Heart right ventricle (tissue), 16 donors: ENCODE data around the gene SMURF2. TPM values are rescaled to one million over a fixed set of nuclear protein-coding genes. Genes with fewer than 3 reads are reported as not detected.

Source experiments
- ATAC-seq, 8 donors: fragments of 200-7000 bp; cut with Tn5 transposase; one replicate each; pipeline ENCODE4 v1.9.1; 2020; ENCODE audit warnings: mild to moderate bottlenecking in 8 of 8, moderate library complexity in 8 of 8, moderate number of reproducible peaks in 1 of 8
- DNase-seq, 2 donors: peaks; one replicate each; pipeline ENCODE4 v3.0.0-alpha.2; 2020
- H3K27ac ChIP-seq, 10 donors: fragments of 200-600 bp; sonication (generic) in 2 of 10; one replicate each; pipeline versions ENCODE4 v1.5.0 to v1.8.0; 2020 to 2022; ENCODE audit warnings: mild to moderate bottlenecking in 3 of 10
- H3K27me3 ChIP-seq, 7 donors: fragments of 200-600 bp; one replicate each; pipeline ENCODE4 v1.8.0; 2021 to 2022; ENCODE audit warnings: mild to moderate bottlenecking in 2 of 7
- H3K36me3 ChIP-seq, 9 donors: fragments of 200-600 bp; sonication (generic) in 1 of 9; one replicate each; pipeline versions ENCODE4 v1.5.0 to v1.8.0; 2020 to 2022; ENCODE audit warnings: mild to moderate bottlenecking in 2 of 9
- H3K4me1 ChIP-seq, 9 donors: fragments of 200-600 bp; sonication (generic) in 1 of 9; one replicate each; pipeline versions ENCODE4 v1.5.0 to v1.8.0; 2020 to 2022; ENCODE audit warnings: mild to moderate bottlenecking in 4 of 9
- H3K4me3 ChIP-seq, 10 donors: fragments of 200-600 bp; sonication (generic) in 2 of 10; one replicate each; pipeline versions ENCODE4 v1.5.0 to v1.8.0; 2020 to 2022; ENCODE audit warnings: mild to moderate bottlenecking in 7 of 10, moderate library complexity in 2 of 10
- H3K9me3 ChIP-seq, 11 donors: fragments of 200-600 bp in 10 of 11; sonication (generic) in 2 of 11; one replicate each; pipeline versions ENCODE4 v1.5.0 to v1.8.0; 2013 to 2022; ENCODE audit warnings: mild to moderate bottlenecking in 2 of 11, control low read depth in 1 of 11, moderate library complexity in 1 of 11
- WGBS, 2 donors: extraction: QIAGEN DNeasy Blood & Tissue Kit; methylation state at CpG; one replicate each; pipeline ENCODE4 v1.1.7; 2013; ENCODE audit warnings: inconsistent platforms in 1 of 2; 5-methylcytosine and 5-hydroxymethylcytosine counted together
- intact Hi-C, 10 donors: fragments of 100-400 bp; cut with DNase I; formaldehyde crosslinking; loops; one replicate each; pipeline versions ENCODE4 v1.11.1 to v1.14.2; 2022
- polyA plus RNA-seq, 2 donors: library from polyadenylated mRNA; stranded (reverse); fragments of 200-250 nt; gene quantifications; one replicate each; pipeline ENCODE4 v1.2.3, GENCODE V29; 2013
- total RNA-seq, 10 donors: library from RNA; stranded (reverse); fragmentation: NEBNext Ultra II Directional in 3 of 10; extraction: Animal tissue kit (Norgen Biotek cat#: 25700) in 3 of 10; gene quantifications; one replicate each; pipeline versions ENCODE4 v1.2.1 to v1.2.4, GENCODE V29; 2021 to 2023
- TF ChIP-seq, protein P1 (sequence below), 9 donors: fragments of 200-600 bp; sonication (generic) in 2 of 9; IDR thresholded peaks; one replicate each; pipeline versions ENCODE4 v1.5.0 to v1.8.0; 2021 to 2022; ENCODE audit warnings: antibody characterized with exemption in 9 of 9, mild to moderate bottlenecking in 5 of 9, moderate library complexity in 1 of 9
- donor health status: Arrhythmogenic right ventricular cardiomyopathy.
- donor health status: ischemic (EF 13 %, LVEDD 7.1; RV severe dilation, severe dysfunction).
- donor health status: healthy with polysubstance abuse.
- donor health status: DM: no; HTN: yes; CAD: no.
- donor health status: DM: no; HTN: no; CAD: no.
- donor health status: ischemic (EF 25% LVEDD 6.9; RV normal size, moderate dysfunction).
- donor health status: ischemic (EF 25% LVEDD 5.7; RV mildly dilated, moderate dysfunction).
- donor health status: healthy.
- donor health status: DM: yes; HTN: yes; CAD: no.
- donor health status: Ischemic cardiomyopathy.
- donor health status: ischemic (EF 35%, LVEDD 5.7; RV mildly dilated, moderate dysfunction).
- donor health status: nonischemic (EF 11% LVEDD 7.7; RV severe dilation, severe dysfunction).
- donor health status: DM: yes; HTN: yes; CAD: no.
- donor health status: PGD.
- donor health status: ischemic (EF 29% LVEDD 5.4; RV normal size, mild dysfunction).
- donor health status: nonischemic (EF 23%, LVEDD 6.1; RV moderate dilation, normal function).

Gene SMURF2
- total and polyA plus RNA-seq, 12 donors = 4.0 to 15.5 (median 12.2) TPM

GRCh38 chr17:64498308-64499203 lies 163.6 kb downstream of the SMURF2 start:
- intact Hi-C loops = loop anchor here in 5 of 10 donors (5.0 to 10.0 kb wide), 5 partner anchors 146 to 194 kb away; no protein-coding TSS in a partner anchor

GRCh38 chr17:64497565-64498035 lies 164.5 kb downstream of the SMURF2 start:
- TF ChIP-seq, protein P1, sequence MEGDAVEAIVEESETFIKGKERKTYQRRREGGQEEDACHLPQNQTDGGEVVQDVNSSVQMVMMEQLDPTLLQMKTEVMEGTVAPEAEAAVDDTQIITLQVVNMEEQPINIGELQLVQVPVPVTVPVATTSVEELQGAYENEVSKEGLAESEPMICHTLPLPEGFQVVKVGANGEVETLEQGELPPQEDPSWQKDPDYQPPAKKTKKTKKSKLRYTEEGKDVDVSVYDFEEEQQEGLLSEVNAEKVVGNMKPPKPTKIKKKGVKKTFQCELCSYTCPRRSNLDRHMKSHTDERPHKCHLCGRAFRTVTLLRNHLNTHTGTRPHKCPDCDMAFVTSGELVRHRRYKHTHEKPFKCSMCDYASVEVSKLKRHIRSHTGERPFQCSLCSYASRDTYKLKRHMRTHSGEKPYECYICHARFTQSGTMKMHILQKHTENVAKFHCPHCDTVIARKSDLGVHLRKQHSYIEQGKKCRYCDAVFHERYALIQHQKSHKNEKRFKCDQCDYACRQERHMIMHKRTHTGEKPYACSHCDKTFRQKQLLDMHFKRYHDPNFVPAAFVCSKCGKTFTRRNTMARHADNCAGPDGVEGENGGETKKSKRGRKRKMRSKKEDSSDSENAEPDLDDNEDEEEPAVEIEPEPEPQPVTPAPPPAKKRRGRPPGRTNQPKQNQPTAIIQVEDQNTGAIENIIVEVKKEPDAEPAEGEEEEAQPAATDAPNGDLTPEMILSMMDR (IDR thresholded peaks at IDR 0.05) = no peak
- intact Hi-C loops = loop anchor here in 5 of 10 donors (1.0 to 10.0 kb wide), 6 partner anchors 9 to 193 kb away; partner anchors contain the start of genes CEP95 (in 1 of the 5) and DDX5 (in 1 of the 5)
- Histone ChIP-seq H3K4me1 (peaks cover 13 to 86% (median 75%) of the 10 kb centered on the region in 9 donors), H3K36me3 (peaks cover 0 to 67% (median 49%) of the 10 kb centered on the region in 9 donors), H3K27me3 (no peaks in the 10 kb centered on the region), H3K4me3 (peak overlapping the region in 9 of 10 donors; percentile 42 to 80 (median 75)), H3K9me3 (no peaks in the 10 kb centered on the region), H3K27ac (peak overlapping the region in 9 of 10 donors; percentile 74 to 91 (median 85))
- no peak for ATAC-seq
- no peak for DNase-seq
- 49 to 55% methylated on average over 4 of the region's 4 CpGs for WGBS, 2 donors

More at GRCh38 chr17:64498308-64499203, 163.6 kb downstream of the SMURF2 start:
- WGBS, 2 donors = 68 to 74% methylated on average over 7 of the region's 7 CpGs
- Histone ChIP-seq H3K36me3 (peaks cover 0 to 67% (median 50%) of the 10 kb centered on the region in 9 donors), H3K4me1 (peaks cover 15 to 96% (median 82%) of the 10 kb centered on the region in 9 donors), H3K27me3 (no peaks in the 10 kb centered on the region), H3K27ac (peak overlapping the region in 1 of 10 donors; percentile 74), H3K4me3 (no peak overlapping the region), H3K9me3 (no peaks in the 10 kb centered on the region)
- ATAC-seq = no peak
- DNase-seq = no peak
- TF ChIP-seq, protein P1 (IDR thresholded peaks at IDR 0.05) = no peak

DNA sequence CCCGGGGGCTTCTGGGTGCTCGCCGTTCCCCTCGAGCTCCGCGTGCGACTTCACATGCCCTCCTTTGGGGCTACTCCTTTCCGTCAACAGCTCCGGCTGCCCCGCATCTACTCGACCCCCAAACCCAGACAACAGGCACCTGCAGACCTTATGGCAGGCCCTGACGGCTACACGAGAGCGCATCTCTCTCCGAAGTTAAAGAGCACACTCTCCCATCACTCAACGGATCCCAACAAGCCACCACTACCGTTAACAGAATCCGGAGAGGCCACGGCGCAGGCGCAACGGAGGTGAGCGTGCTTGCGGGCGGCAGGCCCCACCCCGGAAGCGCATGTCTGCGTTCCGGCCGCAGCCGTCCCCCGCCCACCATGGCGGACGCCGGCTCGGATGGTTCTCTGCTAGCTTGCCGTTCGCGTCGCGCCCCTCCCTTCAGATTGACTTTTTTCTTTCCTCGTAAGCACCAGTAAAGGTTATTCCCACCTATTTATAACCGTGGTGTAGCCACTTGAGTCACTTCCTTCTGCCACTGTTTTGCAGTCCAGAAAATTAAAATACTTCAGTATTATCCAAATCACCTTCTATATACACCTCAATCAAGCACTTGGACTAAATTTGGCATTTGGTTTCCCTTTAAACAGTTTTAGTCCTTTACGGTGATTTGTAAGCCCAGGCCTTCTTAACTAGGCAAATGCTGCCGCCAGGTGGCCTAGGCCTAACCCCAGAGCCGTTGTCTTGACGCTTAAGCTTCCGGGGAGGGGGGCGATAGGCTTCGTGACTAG lies 165.1 kb downstream of the SMURF2 start, which contains the start of gene POLG2:
POLG2 (minus strand) TSS at position 269 of the 779 bp plus-strand sequence; CDS start at position 183, 86 bp downstream.
- Histone ChIP-seq H3K27ac (peak within 1 kb of the TSS; percentile 39 to 91 (median 82)), H3K4me1 (peaks cover 13 to 80% (median 69%) of the 10 kb centered on the region in 9 donors), H3K36me3 (peaks cover 0 to 65% (median 43%) of the 10 kb centered on the region in 9 donors), H3K27me3 (no peaks in the 10 kb centered on the region), H3K9me3 (no peaks in the 10 kb centered on the region), H3K4me3 (peak within 1 kb of the TSS; percentile 42 to 85 (median 76))
- TF ChIP-seq, protein P1 (IDR thresholded peaks at IDR 0.05) = peak in 7 of 9 donors; percentile 16 to 54 (median 49)
- DNase-seq = peak; percentile 92 to 94
- WGBS, 2 donors = 1% methylated on average over 50 of the region's 50 CpGs
- intact Hi-C loops = loop anchor here in 5 of 10 donors (1.0 to 10.0 kb wide), 6 partner anchors 9 to 192 kb away; partner anchors contain the start of genes CEP95 (in 1 of the 5) and DDX5 (in 1 of the 5)
- peak; percentile 94 to 98 (median 97) for ATAC-seq
